Measurements from ENCODE around the gene SLC12A7.

The SLC12A7 gene

GRCh38 chr5:1057485-1058082, 54.3 kb downstream of the SLC12A7 start:
- FAIRE-seq: no peak
- no peak for DNase-seq (ENCODE audit: extremely low spot score, insufficient read length, low read depth)

GRCh38 chr5:1056611-1057484, 55.0 kb downstream of the SLC12A7 start:
- FAIRE-seq: no peak
- DNase-seq (ENCODE audit: extremely low spot score, insufficient read length, low read depth): no peak

- no peak for DNase-seq (ENCODE audit: extremely low spot score, insufficient read length, low read depth)
- no peak for FAIRE-seq
Observed at GRCh38 chr5:1055896-1056610, 55.8 kb downstream of the SLC12A7 start.

- no peak for FAIRE-seq
Observed at GRCh38 chr5:1054799-1055775, 56.8 kb downstream of the SLC12A7 start.

GRCh38 chr5:1054018-1054798, 57.7 kb downstream of the SLC12A7 start:
- DNase-seq (ENCODE audit: extremely low spot score, insufficient read length, low read depth): no peak
- FAIRE-seq: no peak

More at GRCh38 chr5:1054799-1055775, 56.8 kb downstream of the SLC12A7 start:
- no peak for DNase-seq (ENCODE audit: extremely low spot score, insufficient read length, low read depth)

GRCh38 chr5:1053391-1054017, 58.4 kb downstream of the SLC12A7 start:
- FAIRE-seq (no peak), DNase-seq (ENCODE audit: extremely low spot score, insufficient read length, low read depth) (no peak)

- no peak for FAIRE-seq
- DNase-seq (ENCODE audit: extremely low spot score, insufficient read length, low read depth): no peak
Observed at GRCh38 chr5:1052641-1053390, 59.0 kb downstream of the SLC12A7 start.

- DNase-seq (ENCODE audit: extremely low spot score, insufficient read length, low read depth) (no peak), FAIRE-seq (no peak)
Observed at GRCh38 chr5:1052076-1052475, 59.8 kb downstream of the SLC12A7 start.

GRCh38 chr5:1051366-1051720, 60.5 kb downstream of the SLC12A7 start:
- no peak for FAIRE-seq
- no peak for DNase-seq (ENCODE audit: extremely low spot score, insufficient read length, low read depth)

GRCh38 chr5:1050423-1051365, 61.2 kb downstream of the SLC12A7 start:
- FAIRE-seq (no peak), DNase-seq (ENCODE audit: extremely low spot score, insufficient read length, low read depth) (no peak)

GRCh38 chr5:1048861-1049838, 62.7 kb downstream of the SLC12A7 start:
- no peak for FAIRE-seq

GRCh38 chr5:1048162-1048721, 63.6 kb downstream of the SLC12A7 start:
- DNase-seq (ENCODE audit: extremely low spot score, insufficient read length, low read depth): no peak
- FAIRE-seq: no peak

More at GRCh38 chr5:1048861-1049838, 62.7 kb downstream of the SLC12A7 start:
- DNase-seq (ENCODE audit: extremely low spot score, insufficient read length, low read depth): no peak

GRCh38 chr5:1047332-1047965, 64.4 kb downstream of the SLC12A7 start:
- FAIRE-seq: no peak
- DNase-seq (ENCODE audit: extremely low spot score, insufficient read length, low read depth): no peak

GRCh38 chr5:1045960-1046560, 65.8 kb downstream of the SLC12A7 start:
- FAIRE-seq: no peak
- no peak for DNase-seq (ENCODE audit: extremely low spot score, insufficient read length, low read depth)

- FAIRE-seq (no peak), DNase-seq (ENCODE audit: extremely low spot score, insufficient read length, low read depth) (no peak)
Observed at GRCh38 chr5:1044117-1044516, 67.7 kb downstream of the SLC12A7 start.

Measured in GM18507 (cell line).